ENCODE measurements around the gene UNC50. TPM values are rescaled to one million over a fixed set of nuclear protein-coding genes. Genes with fewer than 3 reads are reported as not detected.
A peak's percentile ranks its signal among the peaks of the same experiment; 100 is the strongest.

UNC50 gene, protein sequence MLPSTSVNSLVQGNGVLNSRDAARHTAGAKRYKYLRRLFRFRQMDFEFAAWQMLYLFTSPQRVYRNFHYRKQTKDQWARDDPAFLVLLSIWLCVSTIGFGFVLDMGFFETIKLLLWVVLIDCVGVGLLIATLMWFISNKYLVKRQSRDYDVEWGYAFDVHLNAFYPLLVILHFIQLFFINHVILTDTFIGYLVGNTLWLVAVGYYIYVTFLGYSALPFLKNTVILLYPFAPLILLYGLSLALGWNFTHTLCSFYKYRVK
- 10 to 100 TPM; 30.2 to 39.1 (median 35.9) TPM for total RNA-seq

- Mint-ChIP-seq H3K36me3 (ENCODE audit: insufficient read depth) (peaks cover 17% of the 10 kb centered on the region), H3K4me1 (ENCODE audit: low read depth) (peaks cover 67% of the 10 kb centered on the region), H3K9me3 (no peaks in the 10 kb centered on the region), H3K27me3 (ENCODE audit: low read depth) (no peaks in the 10 kb centered on the region), H3K4me3 (peak within 1 kb of the TSS; percentile 84)
- DNase-seq (peak; percentile 84), ATAC-seq (peak; percentile 91 to 93)
These were observed at the start of gene UNC50, which contains the start of gene COA5 for GRCh38 chr2:98608116-98608961. Gene UNC50 (plus strand): TSS chr2:98608589. CDS start chr2:98609760, 1,171 bp downstream. Gene COA5 (minus strand): TSS chr2:98608512. CDS start chr2:98608405, 107 bp downstream.

DNA sequence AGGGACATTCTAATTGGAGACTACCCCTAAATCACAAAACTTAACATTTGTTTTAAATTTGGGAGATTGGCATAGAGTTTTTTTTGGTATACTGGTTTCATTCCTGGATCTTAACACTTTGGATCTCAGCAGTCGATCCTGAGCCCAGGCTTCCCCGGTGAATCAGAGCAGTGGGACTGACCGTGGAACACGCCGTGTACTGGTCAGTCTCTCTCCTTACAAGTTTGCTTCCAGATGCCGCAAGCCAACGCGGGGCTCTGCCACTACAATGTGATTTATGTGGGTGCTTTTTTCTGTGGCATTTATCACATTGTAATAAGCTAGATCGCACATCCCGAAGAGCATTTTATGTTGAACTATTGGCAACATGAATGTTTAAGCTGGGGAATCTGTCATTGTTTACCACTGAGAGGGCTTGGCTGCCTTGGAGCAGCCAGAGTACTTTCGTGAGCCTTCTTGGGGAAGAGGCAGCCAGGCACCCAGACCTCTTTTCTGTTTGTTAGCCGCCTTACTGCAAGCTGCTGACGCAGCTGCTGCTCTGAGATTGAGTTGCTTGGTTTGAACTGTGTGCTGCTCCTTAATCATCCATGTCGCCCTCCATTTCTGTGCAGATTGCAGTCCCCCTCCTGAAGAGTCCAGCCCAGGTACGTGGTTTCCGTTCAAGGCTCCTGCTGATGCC is 49.4 kb upstream of the UNC50 start:
- Mint-ChIP-seq H3K4me1 (ENCODE audit: low read depth) (peaks cover 18% of the 10 kb centered on the region), H3K4me3 (no peak overlapping the region), H3K36me3 (ENCODE audit: insufficient read depth) (peaks cover 28% of the 10 kb centered on the region), H3K9me3 (no peaks in the 10 kb centered on the region), H3K27me3 (ENCODE audit: low read depth) (no peaks in the 10 kb centered on the region)
- DNase-seq: no peak
- ATAC-seq: no peak

- H3K36me3 Mint-ChIP-seq (ENCODE audit: insufficient read depth): peaks cover 27% of the 10 kb centered on the region
- no peaks in the 10 kb centered on the region for H3K27me3 Mint-ChIP-seq (ENCODE audit: low read depth)
These were observed 48.8 kb upstream of the UNC50 start for GRCh38 chr2:98559581-98559980.

GRCh38 chr2:98560256-98560771 is 48.1 kb upstream of the UNC50 start:
- peaks cover 15% of the 10 kb centered on the region for H3K4me1 Mint-ChIP-seq (ENCODE audit: low read depth)
- DNase-seq: no peak
- ATAC-seq: no peak
- no peaks in the 10 kb centered on the region for H3K9me3 Mint-ChIP-seq
- H3K27me3 Mint-ChIP-seq (ENCODE audit: low read depth): no peaks in the 10 kb centered on the region
- H3K36me3 Mint-ChIP-seq (ENCODE audit: insufficient read depth): peaks cover 24% of the 10 kb centered on the region
- H3K4me3 Mint-ChIP-seq: no peak overlapping the region

More at GRCh38 chr2:98559581-98559980, 48.8 kb upstream of the UNC50 start:
- no peaks in the 10 kb centered on the region for H3K9me3 Mint-ChIP-seq
- DNase-seq: no peak
- no peak overlapping the region for H3K4me3 Mint-ChIP-seq
- no peak for ATAC-seq
- peaks cover 18% of the 10 kb centered on the region for H3K4me1 Mint-ChIP-seq (ENCODE audit: low read depth)

DNA sequence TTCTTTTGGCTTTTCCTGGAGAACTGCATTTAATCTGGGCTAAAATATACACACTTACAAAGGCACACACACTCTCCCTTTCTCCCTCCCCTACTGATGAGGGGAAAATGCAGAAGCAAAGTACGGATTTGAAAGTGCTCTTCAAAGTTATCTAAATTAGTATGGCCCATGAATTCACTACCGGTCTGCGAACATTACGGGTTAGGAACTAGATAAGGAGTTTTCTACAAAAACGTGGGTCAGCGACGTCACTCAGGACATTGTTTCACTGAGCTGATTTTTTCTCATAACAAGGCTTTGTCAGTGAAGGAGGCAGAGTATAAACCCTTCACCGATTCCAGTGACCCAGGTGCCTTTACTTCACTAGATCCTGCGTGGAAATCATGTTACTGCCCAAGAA is 47.4 kb upstream of the UNC50 start:
- H3K9me3 Mint-ChIP-seq: no peaks in the 10 kb centered on the region
- ATAC-seq: no peak
- no peak for DNase-seq
- H3K27me3 Mint-ChIP-seq (ENCODE audit: low read depth): no peaks in the 10 kb centered on the region
- H3K4me1 Mint-ChIP-seq (ENCODE audit: low read depth): peaks cover 15% of the 10 kb centered on the region
- no peak overlapping the region for H3K4me3 Mint-ChIP-seq
- H3K36me3 Mint-ChIP-seq (ENCODE audit: insufficient read depth): peaks cover 27% of the 10 kb centered on the region

GRCh38 chr2:98561902-98562695 is 46.3 kb upstream of the UNC50 start:
- Mint-ChIP-seq H3K27me3 (ENCODE audit: low read depth) (no peaks in the 10 kb centered on the region), H3K9me3 (no peaks in the 10 kb centered on the region), H3K36me3 (ENCODE audit: insufficient read depth) (peaks cover 37% of the 10 kb centered on the region), H3K4me3 (no peak overlapping the region), H3K4me1 (ENCODE audit: low read depth) (peaks cover 15% of the 10 kb centered on the region)
- ATAC-seq (no peak), DNase-seq (no peak)

GRCh38 chr2:98563394-98563793 is 45.0 kb upstream of the UNC50 start:
- Mint-ChIP-seq H3K27me3 (ENCODE audit: low read depth) (no peaks in the 10 kb centered on the region), H3K36me3 (ENCODE audit: insufficient read depth) (peaks cover 46% of the 10 kb centered on the region), H3K9me3 (no peaks in the 10 kb centered on the region), H3K4me1 (ENCODE audit: low read depth) (peaks cover 8% of the 10 kb centered on the region), H3K4me3 (no peak overlapping the region)
- DNase-seq (no peak), ATAC-seq (no peak)

- DNase-seq (no peak), ATAC-seq (no peak)
- no peaks in the 10 kb centered on the region for H3K27me3 Mint-ChIP-seq (ENCODE audit: low read depth)
- H3K36me3 Mint-ChIP-seq (ENCODE audit: insufficient read depth): peaks cover 45% of the 10 kb centered on the region
- no peaks in the 10 kb centered on the region for H3K9me3 Mint-ChIP-seq
- peaks cover under 1% of the 10 kb centered on the region for H3K4me1 Mint-ChIP-seq (ENCODE audit: low read depth)
- no peak overlapping the region for H3K4me3 Mint-ChIP-seq
These were observed 43.8 kb upstream of the UNC50 start for GRCh38 chr2:98564541-98565132.

GRCh38 chr2:98565286-98565860 is 43.0 kb upstream of the UNC50 start:
- no peak for ATAC-seq
- peaks cover 48% of the 10 kb centered on the region for H3K36me3 Mint-ChIP-seq (ENCODE audit: insufficient read depth)
- DNase-seq: no peak
- H3K27me3 Mint-ChIP-seq (ENCODE audit: low read depth): no peaks in the 10 kb centered on the region
- H3K4me3 Mint-ChIP-seq: no peak overlapping the region
- H3K4me1 Mint-ChIP-seq (ENCODE audit: low read depth): no peaks in the 10 kb centered on the region
- H3K9me3 Mint-ChIP-seq: no peaks in the 10 kb centered on the region

- H3K4me1 Mint-ChIP-seq (ENCODE audit: low read depth): no peaks in the 10 kb centered on the region
- H3K27me3 Mint-ChIP-seq (ENCODE audit: low read depth): no peaks in the 10 kb centered on the region
- peaks cover 46% of the 10 kb centered on the region for H3K36me3 Mint-ChIP-seq (ENCODE audit: insufficient read depth)
- DNase-seq: no peak
- H3K9me3 Mint-ChIP-seq: no peaks in the 10 kb centered on the region
- no peak overlapping the region for H3K4me3 Mint-ChIP-seq
- no peak for ATAC-seq
These were observed 42.4 kb upstream of the UNC50 start for GRCh38 chr2:98565941-98566340.

DNA sequence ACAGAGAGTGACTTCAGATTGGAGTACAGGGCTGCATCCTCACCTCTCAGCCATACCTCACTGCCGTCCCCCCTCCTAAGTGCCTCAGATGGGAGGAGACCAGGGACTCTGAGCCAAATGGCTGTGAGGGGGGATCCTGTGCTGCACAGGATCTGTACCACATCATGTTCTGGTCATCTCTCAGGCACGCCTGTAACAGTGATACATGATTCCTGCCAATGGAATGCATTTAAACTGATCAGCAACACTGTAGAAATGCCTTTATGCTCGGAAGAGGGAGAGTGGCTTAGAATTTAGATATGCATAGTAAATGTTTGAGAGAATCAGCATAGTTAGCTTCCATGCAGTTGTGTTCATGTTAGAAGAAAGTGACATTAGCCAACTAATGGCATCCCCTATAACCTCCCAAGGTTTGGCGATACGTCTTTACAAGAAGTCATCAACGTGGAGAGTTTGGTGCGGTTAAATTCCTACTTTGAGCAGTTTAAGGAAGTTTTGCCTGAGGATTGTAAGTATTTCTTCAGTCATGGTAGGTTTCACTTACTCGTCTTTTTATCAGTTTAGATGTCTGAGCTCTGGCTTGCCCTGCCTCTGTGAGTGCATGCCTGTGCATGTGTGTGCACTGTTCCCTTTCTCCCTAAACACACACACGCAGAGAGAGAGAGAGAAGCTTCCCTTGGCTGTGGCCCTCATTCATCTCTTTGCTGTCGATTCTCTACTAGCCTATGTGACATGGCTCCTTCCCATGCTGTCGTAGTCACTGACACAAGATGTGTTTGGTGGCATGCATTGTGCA is 40.0 kb upstream of the UNC50 start:
- H3K27me3 Mint-ChIP-seq (ENCODE audit: low read depth): no peaks in the 10 kb centered on the region
- no peaks in the 10 kb centered on the region for H3K4me1 Mint-ChIP-seq (ENCODE audit: low read depth)
- ATAC-seq (no peak), DNase-seq (no peak)
- no peaks in the 10 kb centered on the region for H3K9me3 Mint-ChIP-seq
- H3K36me3 Mint-ChIP-seq (ENCODE audit: insufficient read depth): peaks cover 41% of the 10 kb centered on the region
- H3K4me3 Mint-ChIP-seq: no peak overlapping the region

DNA sequence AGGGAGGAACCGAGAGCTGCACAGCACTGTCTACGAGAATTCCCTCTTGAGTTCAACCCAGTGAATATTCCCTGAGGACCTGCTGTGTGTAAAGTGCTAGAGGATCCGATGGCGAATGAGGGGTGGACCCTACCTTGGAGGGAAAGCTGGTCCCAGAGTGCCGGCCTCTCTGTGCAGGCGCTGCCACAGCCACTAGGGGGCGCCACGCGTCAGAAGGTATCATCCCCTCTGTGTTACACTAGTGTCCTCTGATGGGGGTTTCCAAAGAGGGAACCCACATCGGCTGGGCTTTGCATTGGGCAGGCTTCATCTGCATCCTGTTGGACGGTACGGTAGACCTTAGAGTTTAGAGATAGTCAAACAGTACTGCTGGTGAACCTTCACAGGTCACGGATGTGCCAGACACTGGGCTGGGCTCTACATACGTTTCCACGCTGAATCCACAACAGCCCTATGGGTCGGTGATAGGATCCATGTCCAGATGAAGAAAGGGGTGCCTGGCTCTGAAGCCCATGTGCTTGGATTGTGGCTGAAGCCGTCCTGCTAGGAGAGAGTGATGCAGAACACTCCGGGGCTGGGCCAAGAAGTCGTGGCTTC is 39.1 kb upstream of the UNC50 start:
- no peaks in the 10 kb centered on the region for H3K4me1 Mint-ChIP-seq (ENCODE audit: low read depth)
- H3K9me3 Mint-ChIP-seq: no peaks in the 10 kb centered on the region

More for the DNA sequence above, 39.1 kb upstream of the UNC50 start:
- no peak overlapping the region for H3K4me3 Mint-ChIP-seq
- no peaks in the 10 kb centered on the region for H3K27me3 Mint-ChIP-seq (ENCODE audit: low read depth)
- peak; percentile 74 for DNase-seq
- peaks cover 45% of the 10 kb centered on the region for H3K36me3 Mint-ChIP-seq (ENCODE audit: insufficient read depth)
- ATAC-seq: peak; percentile 81 to 88
